Forelimb muscle (tissue), 1 donor: Measurements from ENCODE around the gene SLFN14. TPM values are rescaled to one million over a fixed set of nuclear protein-coding genes. Genes with fewer than 3 reads are reported as not detected.
"Not testable (repeated sequence)": the region's sequence is repeated elsewhere in the genome, so short reads cannot be mapped to it uniquely, and the experiment has no call there.

Source experiments
- DNase-seq: peaks from one replicate; pipeline ENCODE4 v3.0.0-alpha.2; 2013; ENCODE audit warnings: low read depth
- polyA plus RNA-seq: library from polyadenylated mRNA; unstranded; fragments of 120-200 nt; gene quantifications from one replicate; pipeline ENCODE4 v1.2.1, GENCODE V29; 2013; ENCODE audit not compliant: insufficient read length

Gene SLFN14
- polyA plus RNA-seq, 1 donor = 0.24 TPM

DNA sequence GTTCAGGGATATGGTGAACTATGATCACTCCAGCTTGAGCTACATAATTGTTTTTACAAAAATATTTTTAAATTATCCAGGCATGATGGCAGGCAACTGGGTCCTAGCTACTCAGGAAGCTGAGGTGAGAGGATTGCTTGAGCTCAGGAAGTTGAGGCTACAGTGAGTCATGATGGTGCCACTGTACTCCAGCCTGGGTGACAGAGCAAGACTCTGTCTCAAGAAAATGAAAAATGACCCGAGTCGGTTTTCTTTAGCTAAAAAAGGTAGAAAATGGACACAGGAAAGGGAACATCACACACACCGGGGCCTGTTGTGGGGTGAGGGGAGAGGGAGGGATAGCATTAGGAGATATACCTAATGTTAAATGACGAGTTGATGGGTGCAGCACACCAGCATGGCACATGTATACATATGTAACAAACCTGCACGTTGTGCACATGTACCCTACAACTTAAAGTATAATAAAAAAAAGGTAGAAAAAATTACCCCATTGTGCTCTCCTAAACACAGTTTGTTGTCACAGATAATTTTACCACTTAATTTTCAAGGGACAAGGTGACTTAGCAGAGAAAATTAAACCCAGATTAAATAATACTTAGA is 38.9 kb downstream of the SLFN14 start:
- DNase-seq = not testable (repeated sequence)

DNA sequence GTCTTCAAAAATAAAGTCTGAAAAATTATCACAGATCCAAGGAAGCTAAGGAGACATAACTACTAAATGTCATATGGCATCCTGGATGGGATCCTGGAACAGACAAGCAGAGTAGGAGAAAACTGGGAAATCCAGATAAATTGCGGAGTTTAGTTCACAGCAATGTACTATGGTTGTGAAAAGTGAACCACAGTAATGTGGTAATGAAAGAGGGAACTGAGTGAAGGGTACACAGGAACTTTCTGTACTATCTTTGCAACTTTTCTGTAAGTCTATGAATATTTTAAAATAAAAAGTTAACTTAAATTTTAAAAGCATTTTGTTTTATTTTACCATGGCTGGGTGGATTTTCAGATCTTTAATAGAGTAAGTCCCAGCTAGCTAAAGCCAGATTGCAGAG is 39.5 kb downstream of the SLFN14 start:
- DNase-seq = no peak

GRCh38 chr17:35519906-35520442 is 40.6 kb downstream of the SLFN14 start:
- DNase-seq = no peak

DNA sequence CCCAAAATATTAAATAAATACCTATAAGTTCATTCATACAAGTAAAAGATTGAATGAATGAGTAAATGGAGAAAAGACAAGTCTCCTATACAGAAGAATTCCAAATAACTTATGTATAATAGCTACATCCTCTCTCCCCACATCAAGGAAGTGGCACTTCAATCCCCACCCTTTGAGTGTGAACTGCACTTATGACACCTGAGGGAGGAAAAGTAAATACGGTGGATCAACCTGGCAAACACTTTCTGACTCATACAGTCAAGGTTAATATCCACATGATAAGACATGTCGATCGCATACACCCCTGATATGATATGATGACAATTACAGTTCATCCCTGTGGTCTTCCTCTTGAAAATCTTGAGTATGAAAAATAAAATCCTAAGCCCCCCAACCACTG is 41.2 kb downstream of the SLFN14 start:
- DNase-seq = no peak

DNA sequence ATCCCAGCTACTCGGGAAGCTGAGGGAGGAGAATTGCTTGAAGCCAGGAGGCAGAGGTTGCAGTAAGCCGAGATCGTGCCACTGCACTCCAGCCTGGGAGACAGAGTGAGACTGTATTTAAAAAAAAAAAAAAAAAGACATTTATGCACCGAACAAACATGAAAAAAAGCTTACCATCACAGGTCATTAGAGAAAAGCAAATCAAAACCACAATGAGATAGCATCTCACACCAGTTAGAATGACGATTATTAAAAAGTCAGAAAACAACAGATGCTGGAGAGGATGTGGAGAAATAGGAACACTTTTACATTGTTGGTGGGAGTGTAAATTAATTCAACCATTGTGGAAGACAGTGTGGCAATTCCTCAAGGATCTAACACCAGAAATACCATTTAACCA is 42.2 kb downstream of the SLFN14 start:
- not testable (repeated sequence) for DNase-seq

DNA sequence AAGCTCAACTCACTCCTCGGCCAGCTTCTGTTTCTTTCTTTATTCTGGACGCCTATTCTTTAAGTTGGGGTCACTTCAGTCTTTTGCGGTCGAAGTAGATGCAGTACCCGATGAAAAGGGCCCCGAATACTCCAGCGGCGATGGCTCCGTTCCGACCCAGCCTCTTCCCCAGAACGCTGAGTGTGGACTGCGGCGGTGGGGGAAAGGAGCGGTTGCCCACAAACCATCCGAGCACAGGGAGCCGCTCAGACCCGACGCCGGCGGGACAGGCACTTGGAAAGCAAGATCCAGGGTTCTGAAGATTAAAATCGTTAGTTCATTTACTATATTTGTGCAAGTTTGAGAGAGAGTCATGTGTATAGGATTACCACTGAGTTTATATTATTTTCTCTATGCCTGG is 45.6 kb downstream of the SLFN14 start:
- no peak for DNase-seq

- no peak for DNase-seq
Measured at GRCh38 chr17:35514564-35514963, 46.1 kb downstream of the SLFN14 start.

Other genes with a start within 250 kb of the SLFN14 start
- 9.1 TPM for gene SLFN11, start 187.2 kb downstream of the SLFN14 start, polyA plus RNA-seq
- 6.7 TPM for gene SLFN12, start 128.3 kb downstream of the SLFN14 start, polyA plus RNA-seq
- 4.3 TPM for gene SLFN13, start 112.1 kb downstream of the SLFN14 start, polyA plus RNA-seq
- not detected for gene SLFN12L, start 23.1 kb downstream of the SLFN14 start, polyA plus RNA-seq
- 7.1 TPM for gene PEX12, start 17.8 kb upstream of the SLFN14 start, polyA plus RNA-seq
- gene AP2B1, start 26.5 kb upstream of the SLFN14 start, polyA plus RNA-seq = 75.0 TPM
- gene RASL10B, start 170.8 kb upstream of the SLFN14 start, polyA plus RNA-seq = 3.1 TPM
- gene GAS2L2, start 192.4 kb upstream of the SLFN14 start, polyA plus RNA-seq = not detected
- not detected for gene C17orf50, start 200.1 kb upstream of the SLFN14 start, polyA plus RNA-seq
- gene MMP28, start 234.8 kb upstream of the SLFN14 start, polyA plus RNA-seq = 3.6 TPM
- gene TAF15, start 248.7 kb upstream of the SLFN14 start, polyA plus RNA-seq = 110 TPM